ENCODE measurements around the gene LMO7. TPM values are rescaled to one million over a fixed set of nuclear protein-coding genes. Genes with fewer than 3 reads are reported as not detected.
A peak's percentile ranks its signal among the peaks of the same experiment; 100 is the strongest.
"Not testable (repeated sequence)": the region's sequence is repeated elsewhere in the genome, so short reads cannot be mapped to it uniquely, and the experiment has no call there.

Gene LMO7
- total and polyA plus RNA-seq, 2 experiments from 2014 or later, result 47.2 to 105 TPM

DNA sequence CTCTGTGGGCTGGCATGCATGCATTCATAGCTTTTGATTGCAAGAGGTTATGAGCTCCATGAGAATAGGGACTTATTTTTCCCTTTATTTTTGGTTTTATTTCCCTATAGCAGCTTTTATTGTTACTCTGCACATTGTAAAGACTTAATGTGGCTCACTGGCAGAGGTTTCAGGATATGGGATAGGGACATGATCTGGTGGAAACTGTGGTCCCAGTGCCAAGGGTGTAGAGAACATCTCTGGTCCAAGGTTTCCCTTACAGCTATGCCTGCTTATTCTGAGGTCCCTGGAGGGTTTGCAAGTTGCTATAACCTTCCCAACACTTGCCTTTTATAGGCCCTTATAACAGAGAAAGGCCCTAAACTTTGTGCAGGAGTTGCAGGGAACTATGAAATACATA, 33.6 kb downstream of the LMO7 start:
- Histone ChIP-seq H2AFZ (no peak overlapping the region), H3K27me3 (no peaks in the 10 kb centered on the region), H3K79me2 (peaks cover 6% of the 10 kb centered on the region), H3K36me3 (replicated peaks; ENCODE audit: insufficient read depth, low read depth) (no peaks in the 10 kb centered on the region), H3K9me3 (ENCODE audit: low read depth) (no peaks in the 10 kb centered on the region), H3K4me3 (no peak overlapping the region), H3K27ac (peak overlapping the region; percentile 56), H3K4me1 (ENCODE audit: insufficient read depth) (no peaks in the 10 kb centered on the region), H4K20me1 (ENCODE audit: insufficient read depth, poor library complexity, severe bottlenecking) (no peaks in the 10 kb centered on the region), H3K9me2 (replicated peaks; ENCODE audit: insufficient read depth) (no peaks in the 10 kb centered on the region), H3K4me2 (no peak overlapping the region)
- peak; percentile 55 for DNase-seq (ENCODE audit: low spot score)
- TF ChIP-seq EZH2 (IDR thresholded peaks at IDR 0.05; ENCODE audit: borderline replicate concordance), result no peak
- TF ChIP-seq, protein P1, sequence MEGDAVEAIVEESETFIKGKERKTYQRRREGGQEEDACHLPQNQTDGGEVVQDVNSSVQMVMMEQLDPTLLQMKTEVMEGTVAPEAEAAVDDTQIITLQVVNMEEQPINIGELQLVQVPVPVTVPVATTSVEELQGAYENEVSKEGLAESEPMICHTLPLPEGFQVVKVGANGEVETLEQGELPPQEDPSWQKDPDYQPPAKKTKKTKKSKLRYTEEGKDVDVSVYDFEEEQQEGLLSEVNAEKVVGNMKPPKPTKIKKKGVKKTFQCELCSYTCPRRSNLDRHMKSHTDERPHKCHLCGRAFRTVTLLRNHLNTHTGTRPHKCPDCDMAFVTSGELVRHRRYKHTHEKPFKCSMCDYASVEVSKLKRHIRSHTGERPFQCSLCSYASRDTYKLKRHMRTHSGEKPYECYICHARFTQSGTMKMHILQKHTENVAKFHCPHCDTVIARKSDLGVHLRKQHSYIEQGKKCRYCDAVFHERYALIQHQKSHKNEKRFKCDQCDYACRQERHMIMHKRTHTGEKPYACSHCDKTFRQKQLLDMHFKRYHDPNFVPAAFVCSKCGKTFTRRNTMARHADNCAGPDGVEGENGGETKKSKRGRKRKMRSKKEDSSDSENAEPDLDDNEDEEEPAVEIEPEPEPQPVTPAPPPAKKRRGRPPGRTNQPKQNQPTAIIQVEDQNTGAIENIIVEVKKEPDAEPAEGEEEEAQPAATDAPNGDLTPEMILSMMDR (IDR thresholded peaks at IDR 0.05; ENCODE audit: poor library complexity), result no peak
- TF ChIP-seq EZH2phosphoT487 (IDR thresholded peaks at IDR 0.05; ENCODE audit: low read depth, severe bottlenecking, unreplicated experiment), result peak; percentile 67

DNA sequence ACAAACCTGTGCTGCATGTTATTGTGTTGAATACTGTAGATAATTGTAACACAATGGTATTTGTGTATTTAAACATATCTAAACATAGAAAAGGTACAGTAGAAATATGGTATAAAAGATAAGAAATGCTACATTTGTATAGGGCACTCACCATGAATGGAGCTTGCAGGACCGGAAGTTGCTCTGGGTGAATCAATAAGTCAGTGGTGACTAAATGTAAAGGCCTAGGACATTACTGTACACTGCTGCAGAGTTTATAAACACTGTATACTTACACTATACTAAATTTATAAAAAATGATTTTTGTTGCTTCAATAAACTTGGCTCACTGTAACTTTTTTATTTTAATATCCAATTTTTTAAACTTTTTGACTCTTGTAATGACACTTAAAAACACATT, 34.4 kb downstream of the LMO7 start:
- Histone ChIP-seq H3K36me3 (replicated peaks; ENCODE audit: insufficient read depth, low read depth) (no peaks in the 10 kb centered on the region), H3K4me1 (ENCODE audit: insufficient read depth) (no peaks in the 10 kb centered on the region), H3K9me3 (ENCODE audit: low read depth) (no peaks in the 10 kb centered on the region), H3K9me2 (replicated peaks; ENCODE audit: insufficient read depth) (no peaks in the 10 kb centered on the region), H3K4me3 (no peak overlapping the region), H3K79me2 (peaks cover 6% of the 10 kb centered on the region), H3K27ac (peak overlapping the region; percentile 56), H3K4me2 (no peak overlapping the region), H4K20me1 (ENCODE audit: insufficient read depth, poor library complexity, severe bottlenecking) (no peaks in the 10 kb centered on the region), H2AFZ (no peak overlapping the region), H3K27me3 (no peaks in the 10 kb centered on the region)
- no peak for DNase-seq (ENCODE audit: low spot score)
- whole genome bisulfite sequencing (ENCODE audit: low lambda C conversion rate, missing lambda C conversion rate), result 96% methylated on average over 1 of the region's 1 CpG
- TF ChIP-seq, protein P1 (IDR thresholded peaks at IDR 0.05; ENCODE audit: poor library complexity), result no peak
- TF ChIP-seq EZH2phosphoT487 (IDR thresholded peaks at IDR 0.05; ENCODE audit: low read depth, severe bottlenecking, unreplicated experiment) (no peak), EZH2 (IDR thresholded peaks at IDR 0.05; ENCODE audit: borderline replicate concordance) (no peak)

DNA sequence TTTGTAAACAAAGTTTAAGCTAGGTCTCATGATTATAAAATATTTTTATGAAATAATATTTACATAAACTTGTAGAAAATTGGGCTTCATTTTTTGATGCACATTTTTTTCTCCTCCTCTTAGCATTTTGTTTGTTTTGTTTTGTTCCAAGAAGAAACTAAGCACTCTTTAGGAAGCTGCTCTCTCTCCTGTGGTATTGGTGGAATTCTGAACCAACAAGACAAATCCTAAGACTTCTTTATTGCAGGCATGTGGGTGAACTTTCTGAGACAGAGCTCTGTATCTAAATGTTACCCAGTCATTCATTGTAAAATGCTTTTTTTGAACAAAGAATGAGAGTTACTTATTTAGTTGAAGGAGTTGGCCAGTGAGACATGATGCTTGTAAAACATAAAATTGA, 39.3 kb downstream of the LMO7 start:
- Histone ChIP-seq H3K4me1 (ENCODE audit: insufficient read depth) (peaks cover 6% of the 10 kb centered on the region), H3K9me3 (ENCODE audit: low read depth) (no peaks in the 10 kb centered on the region), H4K20me1 (ENCODE audit: insufficient read depth, poor library complexity, severe bottlenecking) (no peaks in the 10 kb centered on the region), H3K4me2 (peak overlapping the region; percentile 24), H3K4me3 (no peak overlapping the region), H3K9me2 (replicated peaks; ENCODE audit: insufficient read depth) (no peaks in the 10 kb centered on the region), H3K27me3 (no peaks in the 10 kb centered on the region), H3K27ac (no peak overlapping the region), H2AFZ (no peak overlapping the region), H3K79me2 (no peaks in the 10 kb centered on the region), H3K36me3 (replicated peaks; ENCODE audit: insufficient read depth, low read depth) (no peaks in the 10 kb centered on the region)
- TF ChIP-seq EZH2phosphoT487 (IDR thresholded peaks at IDR 0.05; ENCODE audit: low read depth, severe bottlenecking, unreplicated experiment), result no peak
- DNase-seq (ENCODE audit: low spot score), result no peak

DNA sequence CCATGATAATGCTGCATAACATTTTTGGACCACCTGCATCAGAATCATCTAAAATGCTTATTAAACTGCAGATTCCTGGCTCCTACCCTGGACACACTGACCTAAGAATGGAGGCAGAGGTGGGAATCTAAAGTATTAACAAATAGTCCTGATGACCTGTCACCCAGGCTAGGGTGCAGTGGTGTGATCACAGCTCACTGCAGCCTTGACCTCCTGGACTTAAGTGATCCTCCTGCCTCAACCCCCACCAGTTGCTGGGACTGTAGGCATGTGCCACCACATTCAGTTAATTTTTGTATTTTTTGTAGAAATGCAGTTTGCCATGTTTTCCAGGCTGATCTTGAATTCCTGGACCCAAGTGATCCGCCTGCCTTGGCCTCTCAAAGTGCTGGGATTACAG, 43.3 kb downstream of the LMO7 start:
- 100% methylated on average over 1 of the region's 1 CpG for WGBS (ENCODE audit: low lambda C conversion rate, missing lambda C conversion rate)
- no peaks in the 10 kb centered on the region for H3K27me3 ChIP-seq
- no peaks in the 10 kb centered on the region for H3K79me2 ChIP-seq
- peaks cover 6% of the 10 kb centered on the region for H3K4me1 ChIP-seq (ENCODE audit: insufficient read depth)
- DNase-seq (ENCODE audit: low spot score), result no peak
- H4K20me1 ChIP-seq (ENCODE audit: insufficient read depth, poor library complexity, severe bottlenecking), result no peaks in the 10 kb centered on the region
- no peak overlapping the region for H2AFZ ChIP-seq
- TF ChIP-seq EZH2 (IDR thresholded peaks at IDR 0.05; ENCODE audit: borderline replicate concordance) (no peak), EZH2phosphoT487 (IDR thresholded peaks at IDR 0.05; ENCODE audit: low read depth, severe bottlenecking, unreplicated experiment) (no peak)
- TF ChIP-seq, protein P1 (IDR thresholded peaks at IDR 0.05; ENCODE audit: poor library complexity), result no peak
- H3K9me2 ChIP-seq (replicated peaks; ENCODE audit: insufficient read depth), result no peaks in the 10 kb centered on the region
- H3K4me3 ChIP-seq, result no peak overlapping the region
- H3K4me2 ChIP-seq, result no peak overlapping the region
- no peaks in the 10 kb centered on the region for H3K9me3 ChIP-seq (ENCODE audit: low read depth)
- no peak overlapping the region for H3K27ac ChIP-seq
- no peaks in the 10 kb centered on the region for H3K36me3 ChIP-seq (replicated peaks; ENCODE audit: insufficient read depth, low read depth)

DNA sequence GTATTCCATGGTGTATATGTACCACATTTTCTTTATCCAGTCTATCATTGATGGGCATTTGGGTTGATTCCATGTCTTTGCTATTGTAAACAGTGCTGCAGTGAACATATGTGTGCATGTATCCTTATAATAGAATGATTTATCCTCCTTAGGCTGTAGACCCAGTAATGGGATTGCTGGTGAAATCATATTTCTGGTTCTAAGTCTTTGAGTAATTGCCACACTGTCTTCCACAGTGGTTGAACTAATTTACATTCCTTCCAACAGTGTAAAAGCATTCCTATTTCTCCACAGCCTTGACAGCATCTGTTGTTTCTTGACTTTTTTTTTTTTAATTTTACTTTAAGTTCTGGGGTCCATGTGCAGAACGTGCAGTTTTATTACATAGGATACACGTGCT, 44.1 kb downstream of the LMO7 start:
- H3K27me3 ChIP-seq; H2AFZ ChIP-seq; H3K9me2 ChIP-seq (replicated peaks; ENCODE audit: insufficient read depth); H3K4me1 ChIP-seq (ENCODE audit: insufficient read depth); H4K20me1 ChIP-seq (ENCODE audit: insufficient read depth, poor library complexity, severe bottlenecking); H3K4me3 ChIP-seq; DNase-seq (ENCODE audit: low spot score); H3K27ac ChIP-seq; H3K79me2 ChIP-seq; H3K4me2 ChIP-seq; H3K36me3 ChIP-seq (replicated peaks; ENCODE audit: insufficient read depth, low read depth); H3K9me3 ChIP-seq (ENCODE audit: low read depth): not testable (repeated sequence)
- 100% methylated on average over 2 of the region's 2 CpGs for WGBS (ENCODE audit: low lambda C conversion rate, missing lambda C conversion rate)
